K562 (cell line): ENCODE measurements around the gene KRT24. TPM values are rescaled to one million over a fixed set of nuclear protein-coding genes. Genes with fewer than 3 reads are reported as not detected.
"Not testable (repeated sequence)": the region's sequence is repeated elsewhere in the genome, so short reads cannot be mapped to it uniquely, and the experiment has no call there.

Experiments
- ATAC-seq: fragments of 200-7000 bp; cut with Tn5 transposase; 3 replicates; pipeline ENCODE4 v1.9.1; 2020; ENCODE audit warnings: moderate library complexity
- BruUV-seq: library from RNA; stranded (reverse); fragments of 400-500 nt; replicated peaks from 2 replicates; lab custom pipeline; 2021; lab: Mats Ljungman, UMichigan
- CTCF ChIA-PET: fragments of 300-600 bp; formaldehyde crosslinking; extraction: SDS; loops from one replicate; lab custom pipeline; 2021; ENCODE audit warnings: low intra/inter-chr PET ratio; lab: Yijun Ruan, JAX
- POLR2A ChIA-PET: fragments of 300-600, 350-650 bp; sonication (Branson Sonifier 250); formaldehyde crosslinking; extraction: SDS; loops from one replicate; lab custom pipeline; 2021; ENCODE audit warnings: antibody characterized with exemption, inconsistent platforms; lab: Yijun Ruan, JAX
- DNase-seq, 4 experiments: peaks; one replicate each; pipeline versions ENCODE4 v3.0.0 to v3.0.0-alpha.2; 2011 to 2018; ENCODE audit warnings: low spot score in 3 of 4, mixed read lengths in 3 of 4; ENCODE audit errors: extremely low read depth in 1 of 4
- FAIRE-seq: peaks from 2 replicates; lab custom pipeline; 2011; peaks lifted over from hg19 to GRCh38; lab: Jason Lieb, UNC
- H2AFZ ChIP-seq: 2 replicates; pipeline ENCODE4 v1.6.0; 2011; ENCODE audit warnings: low read depth, low read length, control low read depth, inconsistent platforms
- H3K27ac ChIP-seq: fragments of 200-600 bp; 3 replicates; pipeline ENCODE4 v1.8.0; 2011; ENCODE audit warnings: low read depth, mild to moderate bottlenecking, control low read depth, inconsistent platforms, low read length, moderate library complexity, mixed read lengths; ENCODE audit errors: extremely low read depth
- H3K27me3 ChIP-seq, 2 experiments: fragments of 300-600 bp in 1 of 2; 2 replicates in 1 of 2; 3 replicates in 1 of 2; pipeline versions ENCODE4 v1.6.0 to v1.8.0; 2011; ENCODE audit warnings: inconsistent platforms in 2 of 2, low read length in 2 of 2, mild to moderate bottlenecking in 1 of 2, mixed read lengths in 1 of 2, moderate library complexity in 1 of 2; ENCODE audit not compliant: control insufficient read depth in 2 of 2, insufficient read depth in 2 of 2
- H3K36me3 ChIP-seq: fragments of 300-600 bp; 3 replicates; pipeline ENCODE4 v1.8.0; 2011; ENCODE audit warnings: mild to moderate bottlenecking, low read length, inconsistent platforms; ENCODE audit not compliant: control insufficient read depth, insufficient read depth
- H3K4me1 ChIP-seq, 2 experiments: fragments of 200-600 bp in 1 of 2; replicated peaks in 1 of 2; 2 replicates in 1 of 2; 3 replicates in 1 of 2; pipeline versions ENCODE4 v1.5.1 to v1.8.0; 2011; ENCODE audit warnings: inconsistent platforms in 2 of 2, low read length in 2 of 2, mild to moderate bottlenecking in 1 of 2, mixed read lengths in 1 of 2, moderate library complexity in 1 of 2; ENCODE audit not compliant: control insufficient read depth in 2 of 2, insufficient read depth in 2 of 2
- H3K4me2 ChIP-seq: 2 replicates; pipeline ENCODE4 v1.6.1; 2011; ENCODE audit warnings: low read length, control low read depth, inconsistent platforms, mixed read lengths; ENCODE audit not compliant: insufficient read depth
- H3K4me3 ChIP-seq: fragments of 200-600 bp; sonication (generic), shearing (Covaris generic); 2 replicates; pipeline ENCODE4 v1.5.1; 2016; ENCODE audit warnings: control low read depth, inconsistent platforms
- H3K79me2 ChIP-seq: fragments of 200-600 bp; 3 replicates; pipeline ENCODE4 v1.8.0; 2011; ENCODE audit warnings: low read length, inconsistent platforms; ENCODE audit not compliant: control insufficient read depth, insufficient read depth
- H3K9ac ChIP-seq, 2 experiments: 2 replicates each; pipeline versions ENCODE4 v1.6.0 to v1.6.1; 2011; ENCODE audit warnings: low read depth in 2 of 2, low read length in 2 of 2, control low read depth in 1 of 2, inconsistent platforms in 1 of 2, mild to moderate bottlenecking in 1 of 2, mixed read lengths in 1 of 2; ENCODE audit not compliant: insufficient read depth in 1 of 2
- H3K9me1 ChIP-seq: one replicate; pipeline ENCODE4 v1.6.0; 2011; ENCODE audit warnings: inconsistent platforms, mild to moderate bottlenecking, low read length, moderate library complexity; ENCODE audit not compliant: control insufficient read depth, insufficient read depth
- H3K9me3 ChIP-seq: replicated peaks from 2 replicates; pipeline ENCODE4 v1.5.1; 2011; ENCODE audit warnings: low read depth, low read length, inconsistent platforms; ENCODE audit not compliant: control insufficient read depth, insufficient read depth
- H4K20me1 ChIP-seq: replicated peaks from 2 replicates; pipeline ENCODE4 v1.6.1; 2011; ENCODE audit warnings: low read length, inconsistent platforms, mixed read lengths; ENCODE audit not compliant: control insufficient read depth, insufficient read depth
- ATF1 ChIP-seq, 2 experiments: fragments of 450-650 bp in 1 of 2; IDR thresholded peaks; 2 replicates each; pipeline ENCODE4 v1.6.1; 2016; ENCODE audit warnings: missing compliant biosample characterization in 1 of 2, missing genetic modification characterization in 1 of 2
- ATF4 ChIP-seq: fragments of 450-650 bp; formaldehyde crosslinking; IDR thresholded peaks from 2 replicates; pipeline ENCODE4 v1.4.0; 2022; ENCODE audit warnings: mild to moderate bottlenecking, moderate library complexity
- BCOR ChIP-seq: fragments of 450-650 bp; IDR thresholded peaks from 2 replicates; pipeline ENCODE4 v1.6.1; 2016
- CEBPG ChIP-seq, 3 experiments: fragments of 200-800 bp in 1 of 3; sonication (Bioruptor generic) in 1 of 3; sonication (generic) in 1 of 3; formaldehyde crosslinking in 1 of 3; IDR thresholded peaks in 2 of 3; conservative IDR thresholded peaks in 1 of 3; 2 replicates each; pipeline versions ENCODE4 v1.6.1 to v1.8.0; 2016 to 2022; ENCODE audit warnings: missing compliant biosample characterization in 2 of 3, missing genetic modification characterization in 2 of 3, mild to moderate bottlenecking in 1 of 3, missing genetic modification reagents in 1 of 3
- HES1 ChIP-seq: fragments of 450-650 bp; IDR thresholded peaks from 2 replicates; pipeline ENCODE4 v1.6.1; 2016; ENCODE audit warnings: low read depth, mild to moderate bottlenecking, moderate library complexity
- PRPF4 ChIP-seq: fragments of 200-400 bp; formaldehyde crosslinking; IDR thresholded peaks from one replicate; pipeline ENCODE4 v1.6.1; 2017; ENCODE audit warnings: low read length, low read depth, mild to moderate bottlenecking; ENCODE audit not compliant: insufficient read depth, poor library complexity, severe bottlenecking
- RBM25 ChIP-seq: fragments of 200-400 bp; formaldehyde crosslinking; IDR thresholded peaks from 2 replicates; pipeline ENCODE4 v1.6.1; 2018; ENCODE audit warnings: low read length, low read depth, moderate library complexity; ENCODE audit not compliant: severe bottlenecking
- SMARCA5 ChIP-seq: fragments of 450-650 bp; IDR thresholded peaks from 2 replicates; pipeline ENCODE4 v1.6.1; 2016
- ZNF146 ChIP-seq: IDR thresholded peaks from one replicate; pipeline ENCODE4 v1.6.1; 2018; ENCODE audit warnings: missing compliant biosample characterization; ENCODE audit not compliant: unreplicated experiment
- ZNF347 ChIP-seq: fragments of 450-650 bp; formaldehyde crosslinking; IDR thresholded peaks from 2 replicates; pipeline ENCODE4 v1.4.0; 2020; ENCODE audit warnings: low read depth, mild to moderate bottlenecking, moderate library complexity
- ZNF586 ChIP-seq: fragments of 450-650 bp; formaldehyde crosslinking; conservative IDR thresholded peaks from 2 replicates; pipeline ENCODE4 v1.4.0; 2020; ENCODE audit warnings: mild to moderate bottlenecking, moderate library complexity
- WGBS: fragments of 100-300 bp; shearing (Covaris generic); methylation state at CpG from one replicate; pipeline ENCODE4 v1.1.6; 2016; ENCODE audit warnings: low coverage, mixed read lengths; ENCODE audit not compliant: insufficient coverage; ENCODE audit errors: missing lambda C conversion rate; 5-methylcytosine and 5-hydroxymethylcytosine counted together
- in situ Hi-C: fragments of 300-500 bp; cut with MboI; formaldehyde crosslinking; loops from 4 replicates; pipeline ENCODE4 v1.15.0; 2018; ENCODE audit warnings: inconsistent platforms, mixed read lengths
- intact Hi-C: fragments of 100-400 bp; cut with micrococcal nuclease; formaldehyde crosslinking; loops from 2 replicates; pipeline ENCODE4 v1.14.2; 2022
- polyA plus RNA-seq, 8 experiments: library from polyadenylated mRNA; depleted of rRNA in 4 of 8; stranded (reverse) in 5 of 8; unstranded in 3 of 8; fragments of >200 nt; fragmentation: Nextera tagmentation in 2 of 8; fragmentation: Illumina TruSeq in 1 of 8; extraction: Ambion mirVana in 2 of 8; extraction: Trizol in 1 of 8; gene quantifications; 2 replicates each; pipeline versions ENCODE4 v1.2.1 to v1.2.3, GENCODE V29; 2011 to 2014; ENCODE audit warnings: inconsistent platforms in 1 of 8, missing spikeins in 1 of 8
- total RNA-seq, 7 experiments: library from RNA; depleted of rRNA in 6 of 7; stranded (reverse); fragments of >200 nt in 6 of 7; fragmentation: Illumina TruSeq in 2 of 7; extraction: Trizol in 2 of 7; gene quantifications; 2 replicates each; pipeline versions ENCODE4 v1.2.1 to v1.2.3, GENCODE V29; 2011 to 2021; ENCODE audit warnings: low replicate concordance in 1 of 7
- TF ChIP-seq, protein P1 (sequence below): fragments of 450-650 bp; IDR thresholded peaks from 2 replicates; pipeline ENCODE4 v1.6.1; 2017; ENCODE audit warnings: antibody characterized with exemption

The KRT24 gene
- total and polyA plus RNA-seq, 9 of the 15 experiments (the other 6 are each of a cell fraction or from before 2014, with no cell fraction given), result not detected

DNA sequence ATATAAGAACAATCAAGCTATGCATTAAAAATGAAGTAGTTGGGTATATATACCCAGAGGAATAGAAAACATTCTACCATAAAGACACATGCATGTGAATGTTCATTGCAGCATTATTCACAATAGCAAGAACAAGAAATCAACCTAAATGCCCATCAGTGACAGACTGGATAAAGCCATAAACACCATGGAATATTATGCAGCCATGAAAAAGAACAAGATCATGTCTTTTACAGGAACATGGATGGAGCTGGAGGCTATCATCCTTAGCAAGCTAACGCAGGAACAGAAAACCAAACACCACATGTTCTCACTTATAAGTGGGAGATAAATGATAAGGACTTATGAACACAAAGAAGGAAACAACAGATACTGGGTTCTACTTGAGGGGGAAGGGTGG, 45.1 kb upstream of the KRT24 start:
- FAIRE-seq, intact Hi-C loops, H3K9me1 ChIP-seq, POLR2A ChIA-PET, H3K36me3 ChIP-seq, H3K9ac ChIP-seq, H3K4me3 ChIP-seq, H3K79me2 ChIP-seq, H3K4me1 ChIP-seq, CTCF ChIA-PET, H3K9me3 ChIP-seq, ATAC-seq, H3K27ac ChIP-seq, H3K4me2 ChIP-seq, H4K20me1 ChIP-seq, BruUV-seq, H2AFZ ChIP-seq, DNase-seq, in situ Hi-C loops: not testable (repeated sequence)
- WGBS, result 0% methylated on average over 1 of the region's 1 CpG
- TF ChIP-seq RBM25 (peak; percentile 42), ZNF146 (CRISPR knock-in tag) (peak; percentile 98), BCOR (0 out of 2 replicates have a peak, but pooled peaks have one; percentile 30)
- peaks cover 14 to 21% of the 10 kb centered on the region in 2 experiments; a peak in 4 of 5 replicates for H3K27me3 ChIP-seq

- Histone ChIP-seq H3K9me1 (no peaks in the 10 kb centered on the region), H3K4me2 (no peak overlapping the region; the same call in 1 of the 2 replicates), H3K27me3 (peaks cover 0 to 19% of the 10 kb centered on the region in 2 experiments; a peak in 2 of 5 replicates), H2AFZ (no peak overlapping the region), H3K4me1 (no peaks in the 10 kb centered on the region), H3K9ac (no peak overlapping the region), H3K27ac (no peak overlapping the region), H3K79me2 (no peaks in the 10 kb centered on the region), H3K9me3 (no peaks in the 10 kb centered on the region; the same call in 1 of the 2 replicates), H3K4me3 (no peak overlapping the region), H3K36me3 (no peaks in the 10 kb centered on the region), H4K20me1 (no peaks in the 10 kb centered on the region)
- DNase-seq, result no peak
- ChIA-PET POLR2A (interaction anchor here (0.7 kb wide), 1 partner anchor 23 kb away, joined by 3 read pairs; no protein-coding TSS in a partner anchor), CTCF (interaction anchor here (0.6 kb wide), 1 partner anchor 190 kb away, joined by 4 read pairs; no protein-coding TSS in a partner anchor)
- WGBS, result 0% methylated on average over 4 of the region's 4 CpGs
- intact Hi-C loops (no loop called here), in situ Hi-C loops (no loop called here)
- no peak; the same call in none of the 3 replicates for ATAC-seq
- no peak for FAIRE-seq
- no TSS peak for BruUV-seq
- TF ChIP-seq ZNF586 (no peak), SMARCA5 (no peak), HES1 (no peak), ATF1 (CRISPR knock-in tag; IDR thresholded peaks at IDR 0.05) (no peak), ATF1 (tag; IDR thresholded peaks at IDR 0.05) (no peak), CEBPG (CRISPR knock-in tag; IDR thresholded peaks at IDR 0.05) (no peak), CEBPG (tag; conservative IDR thresholded peaks at IDR 0.05 in 1 of 2, IDR thresholded peaks at IDR 0.05 in 1 of 2) (peak in 1 of 2 experiments; percentile 36; a peak in 1 of 4 replicates), PRPF4 (no peak), ZNF347 (no peak), ATF4 (0 out of 2 replicates have a peak, but pooled peaks have one; percentile 22)
- TF ChIP-seq, protein P1, sequence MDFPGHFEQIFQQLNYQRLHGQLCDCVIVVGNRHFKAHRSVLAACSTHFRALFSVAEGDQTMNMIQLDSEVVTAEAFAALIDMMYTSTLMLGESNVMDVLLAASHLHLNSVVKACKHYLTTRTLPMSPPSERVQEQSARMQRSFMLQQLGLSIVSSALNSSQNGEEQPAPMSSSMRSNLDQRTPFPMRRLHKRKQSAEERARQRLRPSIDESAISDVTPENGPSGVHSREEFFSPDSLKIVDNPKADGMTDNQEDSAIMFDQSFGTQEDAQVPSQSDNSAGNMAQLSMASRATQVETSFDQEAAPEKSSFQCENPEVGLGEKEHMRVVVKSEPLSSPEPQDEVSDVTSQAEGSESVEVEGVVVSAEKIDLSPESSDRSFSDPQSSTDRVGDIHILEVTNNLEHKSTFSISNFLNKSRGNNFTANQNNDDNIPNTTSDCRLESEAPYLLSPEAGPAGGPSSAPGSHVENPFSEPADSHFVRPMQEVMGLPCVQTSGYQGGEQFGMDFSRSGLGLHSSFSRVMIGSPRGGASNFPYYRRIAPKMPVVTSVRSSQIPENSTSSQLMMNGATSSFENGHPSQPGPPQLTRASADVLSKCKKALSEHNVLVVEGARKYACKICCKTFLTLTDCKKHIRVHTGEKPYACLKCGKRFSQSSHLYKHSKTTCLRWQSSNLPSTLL, result no peak
Observed at GRCh38 chr17:40738553-40738952, 35.0 kb upstream of the KRT24 start.
